ENCODE results near the gene RC3H1.

The RC3H1 gene

DNA sequence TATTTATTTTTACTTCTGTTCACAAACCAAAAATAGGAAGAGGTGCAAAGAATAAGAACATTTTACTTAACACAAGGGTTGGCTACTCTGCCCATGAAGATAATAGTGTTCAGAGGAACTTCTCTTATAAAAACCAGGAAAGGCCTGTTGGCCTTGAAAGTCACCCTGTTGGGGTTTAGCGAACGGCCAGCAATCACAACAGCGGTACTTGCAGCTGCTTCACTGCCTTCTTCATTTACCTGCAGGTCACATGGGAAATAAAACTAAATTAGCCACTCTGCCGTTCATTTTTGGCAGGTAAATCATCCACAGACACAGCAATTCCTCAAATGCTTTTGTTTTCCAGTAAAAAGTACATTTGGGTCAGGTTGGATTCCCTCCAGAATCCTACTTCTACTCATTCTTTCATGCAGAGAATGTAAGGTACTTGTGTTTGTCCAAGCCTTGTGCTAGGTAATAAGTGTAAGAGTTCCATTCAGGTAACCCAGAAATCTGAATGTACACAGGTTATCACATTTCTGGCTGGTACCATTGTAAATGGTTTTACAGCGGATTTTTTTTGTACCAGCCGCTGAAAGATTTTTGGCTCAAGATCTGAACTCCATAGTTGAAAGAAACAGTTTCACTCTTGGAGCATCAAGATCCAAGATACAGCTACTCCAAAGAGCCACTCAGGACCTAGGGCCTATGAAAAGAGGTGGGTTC lies 118.2 kb downstream of the RC3H1 start:
- TF ChIP-seq, protein P1, sequence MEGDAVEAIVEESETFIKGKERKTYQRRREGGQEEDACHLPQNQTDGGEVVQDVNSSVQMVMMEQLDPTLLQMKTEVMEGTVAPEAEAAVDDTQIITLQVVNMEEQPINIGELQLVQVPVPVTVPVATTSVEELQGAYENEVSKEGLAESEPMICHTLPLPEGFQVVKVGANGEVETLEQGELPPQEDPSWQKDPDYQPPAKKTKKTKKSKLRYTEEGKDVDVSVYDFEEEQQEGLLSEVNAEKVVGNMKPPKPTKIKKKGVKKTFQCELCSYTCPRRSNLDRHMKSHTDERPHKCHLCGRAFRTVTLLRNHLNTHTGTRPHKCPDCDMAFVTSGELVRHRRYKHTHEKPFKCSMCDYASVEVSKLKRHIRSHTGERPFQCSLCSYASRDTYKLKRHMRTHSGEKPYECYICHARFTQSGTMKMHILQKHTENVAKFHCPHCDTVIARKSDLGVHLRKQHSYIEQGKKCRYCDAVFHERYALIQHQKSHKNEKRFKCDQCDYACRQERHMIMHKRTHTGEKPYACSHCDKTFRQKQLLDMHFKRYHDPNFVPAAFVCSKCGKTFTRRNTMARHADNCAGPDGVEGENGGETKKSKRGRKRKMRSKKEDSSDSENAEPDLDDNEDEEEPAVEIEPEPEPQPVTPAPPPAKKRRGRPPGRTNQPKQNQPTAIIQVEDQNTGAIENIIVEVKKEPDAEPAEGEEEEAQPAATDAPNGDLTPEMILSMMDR (IDR thresholded peaks at IDR 0.05; ENCODE audit: control extremely low read depth, extremely low read depth, low read depth, missing control alignments) = no peak
- CTCF ChIA-PET = no interaction called here
- POLR2A ChIA-PET = no interaction called here
- no peak for DNase-seq (ENCODE audit: extremely low spot score)

- DNase-seq (ENCODE audit: extremely low spot score) = no peak
- POLR2A ChIA-PET = no interaction called here
- CTCF ChIA-PET = no interaction called here
- TF ChIP-seq, protein P1 (IDR thresholded peaks at IDR 0.05; ENCODE audit: control extremely low read depth, extremely low read depth, low read depth, missing control alignments) = no peak
Observed at GRCh38 chr1:173900992-173901391, 121.2 kb downstream of the RC3H1 start.

DNA sequence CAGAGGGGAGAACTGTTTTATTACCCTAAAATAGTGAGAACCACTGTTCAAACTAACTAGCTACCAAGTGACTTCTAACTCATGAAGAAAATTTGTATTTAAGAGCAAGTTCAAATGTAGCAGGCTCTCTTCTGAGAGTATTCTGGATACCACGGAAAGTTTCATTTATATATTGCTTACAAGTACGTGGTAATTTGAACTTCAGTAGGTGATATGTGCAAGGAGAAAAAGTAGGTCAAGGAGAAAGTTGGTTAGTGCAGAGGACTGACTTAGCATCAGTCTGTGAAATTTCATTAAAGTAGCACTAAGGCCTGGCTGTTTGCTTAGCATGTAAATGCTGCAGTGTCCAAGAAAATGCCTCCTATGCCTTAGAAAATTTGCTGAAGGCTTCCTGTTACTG lies 121.7 kb downstream of the RC3H1 start:
- DNase-seq (ENCODE audit: extremely low spot score) = no peak
- ChIA-PET CTCF (no interaction called here), POLR2A (no interaction called here)
- TF ChIP-seq, protein P1 (IDR thresholded peaks at IDR 0.05; ENCODE audit: control extremely low read depth, extremely low read depth, low read depth, missing control alignments) = no peak

GRCh38 chr1:173894189-173894588 lies 128.0 kb downstream of the RC3H1 start:
- DNase-seq (ENCODE audit: extremely low spot score) = no peak
- POLR2A ChIA-PET = no interaction called here
- CTCF ChIA-PET = no interaction called here
- TF ChIP-seq, protein P1 (IDR thresholded peaks at IDR 0.05; ENCODE audit: control extremely low read depth, extremely low read depth, low read depth, missing control alignments) = no peak

GRCh38 chr1:173893611-173894010 lies 128.5 kb downstream of the RC3H1 start:
- CTCF ChIA-PET = no interaction called here
- POLR2A ChIA-PET = no interaction called here
- TF ChIP-seq, protein P1 (IDR thresholded peaks at IDR 0.05; ENCODE audit: control extremely low read depth, extremely low read depth, low read depth, missing control alignments) = no peak
- no peak for DNase-seq (ENCODE audit: extremely low spot score)

- no peak for DNase-seq (ENCODE audit: extremely low spot score)
- ChIA-PET CTCF (interaction anchor here (0.8 to 1.4 kb wide), 3 partner anchors 9 to 60 kb away, joined by 3 to 4 read pairs (median 3); no protein-coding TSS in a partner anchor), POLR2A (no interaction called here)
- TF ChIP-seq, protein P1 (IDR thresholded peaks at IDR 0.05; ENCODE audit: control extremely low read depth, extremely low read depth, low read depth, missing control alignments) = no peak
Observed at GRCh38 chr1:173889885-173890284, 132.3 kb downstream of the RC3H1 start.

Data from GM10248 (cell line).